ENCODE measurements around the gene CITED1. TPM values are rescaled to one million over a fixed set of nuclear protein-coding genes. Genes with fewer than 3 reads are reported as not detected.

The CITED1 gene
- total RNA-seq, 1 experiment from 2014 or later = 1.8 TPM

- no peak overlapping the region for H3K9ac ChIP-seq (ENCODE audit: low read length)
- H3K9me2 ChIP-seq (replicated peaks; ENCODE audit: low read length) = no peaks in the 10 kb centered on the region
- no TSS peak for BruUV-seq (replicated peaks)
- H3K27ac ChIP-seq (ENCODE audit: low read length) = no peak overlapping the region
- peak overlapping the region; percentile 73 for H2AFZ ChIP-seq (ENCODE audit: low read length)
- no peaks in the 10 kb centered on the region for H3F3A ChIP-seq (ENCODE audit: low read length, unreplicated experiment)
- POLR2A ChIA-PET (ENCODE audit: unreplicated experiment) = no interaction called here
- H4K20me1 ChIP-seq (ENCODE audit: low read length) = no peaks in the 10 kb centered on the region
- peaks cover 24% of the 10 kb centered on the region for H3K27me3 ChIP-seq (ENCODE audit: low read length)
- H3K9me3 ChIP-seq (ENCODE audit: low read length) = no peaks in the 10 kb centered on the region
- no peaks in the 10 kb centered on the region for H3K79me2 ChIP-seq (ENCODE audit: low read length)
- intact Hi-C loops (cut with micrococcal nuclease) = loop anchor here (5.0 kb wide), 1 partner anchor 61 kb away; no protein-coding TSS in a partner anchor
- peak overlapping the region; percentile 61 for H3K4me3 ChIP-seq (ENCODE audit: low read length)
- peaks cover 10% of the 10 kb centered on the region for H3K4me1 ChIP-seq (ENCODE audit: insufficient read depth, low read length)
- CTCF ChIA-PET = no interaction called here
- TF ChIP-seq EZH2 (IDR thresholded peaks at IDR 0.05; ENCODE audit: low read length, unreplicated experiment) = no peak
- no peak for TF ChIP-seq EZH2phosphoT487 (IDR thresholded peaks at IDR 0.05; ENCODE audit: borderline replicate concordance, low read length)
- TF ChIP-seq CTCF (conservative IDR thresholded peaks at IDR 0.05; ENCODE audit: low read depth, low read length) = no peak
- H3K4me2 ChIP-seq (ENCODE audit: low read length) = peak overlapping the region; percentile 89
- ATAC-seq (no peak), DNase-seq (no peak)
- no peaks in the 10 kb centered on the region for H3K36me3 ChIP-seq (ENCODE audit: low read depth, low read length)
Observed at GRCh38 chrX:72308209-72308565, 2.5 kb upstream of the CITED1 start.

GRCh38 chrX:72307646-72308051, 1.9 kb upstream of the CITED1 start:
- Histone ChIP-seq H3K9ac (ENCODE audit: low read length) (no peak overlapping the region), H2AFZ (ENCODE audit: low read length) (peak overlapping the region; percentile 58; the same call in 1 of the 2 replicates), H3K9me2 (replicated peaks; ENCODE audit: low read length) (no peaks in the 10 kb centered on the region), H4K20me1 (ENCODE audit: low read length) (no peaks in the 10 kb centered on the region), H3K4me2 (ENCODE audit: low read length) (peak overlapping the region; percentile 83), H3K36me3 (ENCODE audit: low read depth, low read length) (no peaks in the 10 kb centered on the region), H3K9me3 (ENCODE audit: low read length) (no peaks in the 10 kb centered on the region), H3K79me2 (ENCODE audit: low read length) (no peaks in the 10 kb centered on the region), H3K27me3 (ENCODE audit: low read length) (peaks cover 24% of the 10 kb centered on the region), H3K4me1 (ENCODE audit: insufficient read depth, low read length) (peaks cover 10% of the 10 kb centered on the region), H3F3A (ENCODE audit: low read length, unreplicated experiment) (no peaks in the 10 kb centered on the region), H3K27ac (ENCODE audit: low read length) (no peak overlapping the region), H3K4me3 (ENCODE audit: low read length) (peak overlapping the region; percentile 71)
- no peak for DNase-seq
- ChIA-PET CTCF (no interaction called here), POLR2A (ENCODE audit: unreplicated experiment) (interaction anchor here (0.6 kb wide), 1 partner anchor 335 kb away, joined by 3 read pairs; no protein-coding TSS in a partner anchor)
- no TSS peak for BruUV-seq (replicated peaks)
- intact Hi-C loops (cut with micrococcal nuclease) = loop anchor here (5.0 kb wide), 1 partner anchor 60 kb away; no protein-coding TSS in a partner anchor
- TF ChIP-seq CTCF (conservative IDR thresholded peaks at IDR 0.05; ENCODE audit: low read depth, low read length) = no peak
- no peak for TF ChIP-seq EZH2 (IDR thresholded peaks at IDR 0.05; ENCODE audit: low read length, unreplicated experiment)
- TF ChIP-seq EZH2phosphoT487 (IDR thresholded peaks at IDR 0.05; ENCODE audit: borderline replicate concordance, low read length) = no peak
- ATAC-seq = no peak

- CTCF ChIA-PET = no interaction called here
- Histone ChIP-seq H2AFZ (ENCODE audit: low read length) (peak overlapping the region; percentile 58), H3K4me2 (ENCODE audit: low read length) (peak overlapping the region; percentile 83), H3K9me2 (replicated peaks; ENCODE audit: low read length) (no peaks in the 10 kb centered on the region), H3K36me3 (ENCODE audit: low read depth, low read length) (no peaks in the 10 kb centered on the region), H3K9ac (ENCODE audit: low read length) (peak overlapping the region; percentile 7; the same call in 1 of the 2 replicates), H3K9me3 (ENCODE audit: low read length) (no peaks in the 10 kb centered on the region), H3K79me2 (ENCODE audit: low read length) (no peaks in the 10 kb centered on the region), H3K27ac (ENCODE audit: low read length) (no peak overlapping the region), H3F3A (ENCODE audit: low read length, unreplicated experiment) (no peaks in the 10 kb centered on the region), H3K4me3 (ENCODE audit: low read length) (peak overlapping the region; percentile 71), H4K20me1 (ENCODE audit: low read length) (no peaks in the 10 kb centered on the region), H3K27me3 (ENCODE audit: low read length) (peaks cover 24% of the 10 kb centered on the region), H3K4me1 (ENCODE audit: insufficient read depth, low read length) (peaks cover 10% of the 10 kb centered on the region)
- ATAC-seq = peak; percentile 73
- BruUV-seq (replicated peaks) = no TSS peak
- DNase-seq = peak; percentile 71
- TF ChIP-seq EZH2phosphoT487 (IDR thresholded peaks at IDR 0.05; ENCODE audit: borderline replicate concordance, low read length) = no peak
- TF ChIP-seq EZH2 (IDR thresholded peaks at IDR 0.05; ENCODE audit: low read length, unreplicated experiment) = no peak
- TF ChIP-seq CTCF (conservative IDR thresholded peaks at IDR 0.05; ENCODE audit: low read depth, low read length) = no peak
- intact Hi-C loops (cut with micrococcal nuclease) = loop anchor here (5.0 kb wide), 1 partner anchor 60 kb away; no protein-coding TSS in a partner anchor
- POLR2A ChIA-PET (ENCODE audit: unreplicated experiment) = interaction anchor here (0.6 kb wide), 1 partner anchor 336 kb away, joined by 3 read pairs; no protein-coding TSS in a partner anchor
Observed at GRCh38 chrX:72306851-72307645, 1.3 kb upstream of the CITED1 start.

Data from PC-3 (cell line).